ENCODE data around the gene IRX6. TPM values are rescaled to one million over a fixed set of nuclear protein-coding genes. Genes with fewer than 3 reads are reported as not detected.

Gene IRX6
- total RNA-seq, 2 donors from 2014 or later = not detected

DNA sequence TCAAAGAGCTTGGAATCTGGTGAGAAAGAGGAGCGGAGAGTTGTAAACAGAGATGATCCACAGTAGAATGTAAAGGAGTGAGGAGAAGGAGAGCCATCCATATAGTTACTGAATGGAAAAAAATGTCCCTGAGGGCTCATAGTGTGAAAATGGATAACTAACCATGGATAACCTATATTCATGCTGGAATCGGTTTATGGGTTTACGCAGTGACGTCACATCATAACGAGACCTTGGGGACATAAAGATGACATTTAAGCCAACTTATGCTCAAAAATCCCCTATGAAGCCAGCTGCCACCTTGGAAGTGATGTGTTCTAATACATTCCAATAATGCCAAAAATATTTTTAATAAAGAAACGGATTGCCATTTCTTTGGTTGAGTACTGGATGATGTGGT lies 22.5 kb downstream of the IRX6 start:
- H3K4me3 ChIP-seq = no peak overlapping the region

DNA sequence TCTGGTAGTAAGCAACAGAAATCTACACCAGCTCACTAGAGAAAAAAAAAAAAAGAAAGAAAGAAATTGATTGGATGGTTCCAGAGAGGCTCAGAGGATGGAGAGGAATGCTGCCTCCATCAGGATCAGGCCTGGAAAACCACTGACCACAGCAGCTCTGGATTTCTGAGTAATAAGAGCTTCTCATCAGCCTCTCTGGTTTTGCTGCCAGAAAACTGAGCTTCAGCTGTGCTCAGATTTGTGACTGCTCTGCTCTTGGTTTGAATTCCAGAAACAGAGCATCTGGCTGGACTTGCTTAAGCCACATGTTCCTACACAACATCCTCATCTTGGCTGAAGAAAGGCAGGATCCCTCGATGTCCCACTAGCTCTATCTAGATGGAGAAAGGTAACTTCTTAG lies 25.9 kb downstream of the IRX6 start:
- no peaks in the 10 kb centered on the region for H3K36me3 ChIP-seq
- H3K27ac ChIP-seq = no peak overlapping the region
- TF ChIP-seq, protein P1, sequence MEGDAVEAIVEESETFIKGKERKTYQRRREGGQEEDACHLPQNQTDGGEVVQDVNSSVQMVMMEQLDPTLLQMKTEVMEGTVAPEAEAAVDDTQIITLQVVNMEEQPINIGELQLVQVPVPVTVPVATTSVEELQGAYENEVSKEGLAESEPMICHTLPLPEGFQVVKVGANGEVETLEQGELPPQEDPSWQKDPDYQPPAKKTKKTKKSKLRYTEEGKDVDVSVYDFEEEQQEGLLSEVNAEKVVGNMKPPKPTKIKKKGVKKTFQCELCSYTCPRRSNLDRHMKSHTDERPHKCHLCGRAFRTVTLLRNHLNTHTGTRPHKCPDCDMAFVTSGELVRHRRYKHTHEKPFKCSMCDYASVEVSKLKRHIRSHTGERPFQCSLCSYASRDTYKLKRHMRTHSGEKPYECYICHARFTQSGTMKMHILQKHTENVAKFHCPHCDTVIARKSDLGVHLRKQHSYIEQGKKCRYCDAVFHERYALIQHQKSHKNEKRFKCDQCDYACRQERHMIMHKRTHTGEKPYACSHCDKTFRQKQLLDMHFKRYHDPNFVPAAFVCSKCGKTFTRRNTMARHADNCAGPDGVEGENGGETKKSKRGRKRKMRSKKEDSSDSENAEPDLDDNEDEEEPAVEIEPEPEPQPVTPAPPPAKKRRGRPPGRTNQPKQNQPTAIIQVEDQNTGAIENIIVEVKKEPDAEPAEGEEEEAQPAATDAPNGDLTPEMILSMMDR (IDR thresholded peaks at IDR 0.05) = no peak
- H3K9me3 ChIP-seq = no peaks in the 10 kb centered on the region
- no peak overlapping the region for H3K4me3 ChIP-seq
- no peaks in the 10 kb centered on the region for H3K4me1 ChIP-seq (ENCODE audit: control insufficient read depth in 1 of 2, low read depth in 2 of 2)
- H3K27me3 ChIP-seq (replicated peaks; ENCODE audit: insufficient read depth) = no peaks in the 10 kb centered on the region
- no peak for ATAC-seq (ENCODE audit: insufficient number of reproducible peaks, low FRiP score, low read depth)
- DNase-seq (ENCODE audit: low spot score) = no peak

More for the DNA sequence above, 22.5 kb downstream of the IRX6 start:
- no peak for ATAC-seq (ENCODE audit: insufficient number of reproducible peaks, low FRiP score, low read depth)
- DNase-seq (ENCODE audit: low spot score) = no peak
- Histone ChIP-seq H3K4me1 (ENCODE audit: control insufficient read depth in 1 of 2, low read depth in 2 of 2) (no peaks in the 10 kb centered on the region), H3K36me3 (no peaks in the 10 kb centered on the region), H3K27ac (no peak overlapping the region), H3K9me3 (no peaks in the 10 kb centered on the region), H3K27me3 (replicated peaks; ENCODE audit: insufficient read depth) (no peaks in the 10 kb centered on the region)
- TF ChIP-seq, protein P1 (IDR thresholded peaks at IDR 0.05) = no peak

DNA sequence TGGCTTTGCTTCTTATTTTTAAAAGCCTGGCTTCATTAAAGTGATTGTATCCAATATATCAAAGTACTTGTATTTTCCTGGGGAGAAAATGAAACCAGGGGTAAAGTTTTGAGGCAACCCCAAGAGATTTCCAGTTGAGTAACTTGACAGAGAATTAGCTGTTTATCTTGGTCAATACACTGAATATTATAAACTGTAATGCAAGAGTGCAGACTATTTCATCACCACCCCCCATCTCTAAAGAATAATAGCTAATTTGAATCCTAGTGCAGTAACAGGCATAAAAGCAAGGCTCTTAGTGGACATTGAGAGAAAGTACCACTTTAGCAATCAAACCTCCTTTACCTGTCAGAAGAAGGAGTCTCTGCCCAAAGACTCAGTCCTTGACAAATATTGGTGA lies 27.0 kb downstream of the IRX6 start:
- DNase-seq (ENCODE audit: low spot score) (no peak), ATAC-seq (ENCODE audit: insufficient number of reproducible peaks, low FRiP score, low read depth) (no peak)
- H3K27ac ChIP-seq = no peak overlapping the region
- H3K27me3 ChIP-seq (replicated peaks; ENCODE audit: insufficient read depth) = no peaks in the 10 kb centered on the region
- H3K4me3 ChIP-seq = no peak overlapping the region
- TF ChIP-seq, protein P1 (IDR thresholded peaks at IDR 0.05) = no peak
- no peaks in the 10 kb centered on the region for H3K36me3 ChIP-seq
- H3K4me1 ChIP-seq (ENCODE audit: control insufficient read depth in 1 of 2, low read depth in 2 of 2) = no peaks in the 10 kb centered on the region
- H3K9me3 ChIP-seq = no peaks in the 10 kb centered on the region

DNA sequence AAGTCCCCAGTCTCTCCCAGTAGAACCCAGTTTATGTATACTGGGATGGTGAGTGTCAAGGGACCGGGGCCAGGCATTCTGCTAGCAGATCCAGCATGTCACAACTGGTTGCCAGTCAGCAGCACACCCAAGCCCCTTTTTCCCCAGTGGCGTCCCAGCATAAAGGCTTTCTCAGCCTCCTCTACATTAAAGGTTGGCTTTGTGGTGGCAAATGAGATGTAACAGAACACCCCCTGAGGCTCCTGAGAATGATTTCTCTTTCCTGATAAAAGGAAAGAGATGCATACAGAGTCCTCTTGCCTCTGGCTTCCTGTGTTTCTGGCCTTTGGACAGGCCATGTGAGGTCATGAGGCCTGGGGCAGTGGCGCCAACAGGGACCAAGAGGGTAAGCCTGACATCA lies 27.9 kb downstream of the IRX6 start:
- H3K27ac ChIP-seq = no peak overlapping the region
- no peaks in the 10 kb centered on the region for H3K9me3 ChIP-seq
- ATAC-seq (ENCODE audit: insufficient number of reproducible peaks, low FRiP score, low read depth) (no peak), DNase-seq (ENCODE audit: low spot score) (no peak)
- H3K4me1 ChIP-seq (ENCODE audit: control insufficient read depth in 1 of 2, low read depth in 2 of 2) = no peaks in the 10 kb centered on the region
- H3K27me3 ChIP-seq (replicated peaks; ENCODE audit: insufficient read depth) = no peaks in the 10 kb centered on the region
- TF ChIP-seq, protein P1 (IDR thresholded peaks at IDR 0.05) = no peak
- H3K36me3 ChIP-seq = no peaks in the 10 kb centered on the region
- H3K4me3 ChIP-seq = no peak overlapping the region

DNA sequence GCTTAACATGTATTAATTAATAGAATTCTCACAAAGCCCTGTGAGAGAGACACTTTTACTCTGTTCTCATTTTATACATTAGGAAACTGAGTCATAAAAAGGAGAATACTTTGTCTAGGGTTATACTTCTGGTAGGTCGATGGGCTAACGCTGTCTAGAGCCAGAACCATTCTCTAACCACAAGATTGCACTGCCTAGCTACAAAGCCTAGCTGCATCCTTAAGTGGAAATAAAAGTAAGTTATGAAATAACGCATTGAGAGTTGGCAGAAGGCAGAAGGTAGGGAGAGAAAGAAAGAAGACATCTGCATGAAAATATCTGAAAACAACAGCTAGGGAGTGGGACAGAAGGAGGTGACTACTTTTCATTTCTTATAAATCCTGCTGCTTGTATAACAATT lies 33.2 kb downstream of the IRX6 start:
- TF ChIP-seq, protein P1 (IDR thresholded peaks at IDR 0.05) = no peak
- Histone ChIP-seq H3K9me3 (no peaks in the 10 kb centered on the region), H3K4me1 (ENCODE audit: control insufficient read depth in 1 of 2, low read depth in 2 of 2) (no peaks in the 10 kb centered on the region), H3K36me3 (no peaks in the 10 kb centered on the region), H3K27me3 (replicated peaks; ENCODE audit: insufficient read depth) (no peaks in the 10 kb centered on the region), H3K27ac (no peak overlapping the region), H3K4me3 (no peak overlapping the region)
- no peak for DNase-seq (ENCODE audit: low spot score)
- no peak for ATAC-seq (ENCODE audit: insufficient number of reproducible peaks, low FRiP score, low read depth)
